DMS53 treated with DMSO at 0.1 percent for 48 hours (cell line): ENCODE results near the gene CDH10.

ENCODE experiments used
- DNase-seq: peaks from one replicate; lab custom pipeline; 2025; ENCODE audit not compliant: unreplicated experiment; lab: John Stamatoyannopoulos, UW

CDH10 gene

DNA sequence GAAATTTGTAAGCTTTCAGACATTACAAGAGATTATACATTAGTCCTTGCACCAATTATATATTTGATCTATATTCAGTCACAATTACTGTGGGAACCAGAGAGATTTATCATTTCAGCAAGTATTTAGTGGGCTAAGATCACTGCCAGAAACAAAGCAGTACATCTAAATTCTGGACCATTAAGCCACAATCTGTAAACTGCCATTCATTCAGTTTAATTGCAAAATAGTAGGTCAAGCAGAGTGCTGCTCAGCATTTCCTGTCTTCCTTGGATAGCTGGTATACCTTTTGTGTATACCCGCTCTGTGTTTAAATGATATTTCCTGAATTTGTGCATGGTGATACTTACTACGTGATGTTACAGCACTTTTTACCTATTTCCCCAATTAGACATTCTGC is 42.6 kb downstream of the CDH10 start:
- no peak for DNase-seq

DNA sequence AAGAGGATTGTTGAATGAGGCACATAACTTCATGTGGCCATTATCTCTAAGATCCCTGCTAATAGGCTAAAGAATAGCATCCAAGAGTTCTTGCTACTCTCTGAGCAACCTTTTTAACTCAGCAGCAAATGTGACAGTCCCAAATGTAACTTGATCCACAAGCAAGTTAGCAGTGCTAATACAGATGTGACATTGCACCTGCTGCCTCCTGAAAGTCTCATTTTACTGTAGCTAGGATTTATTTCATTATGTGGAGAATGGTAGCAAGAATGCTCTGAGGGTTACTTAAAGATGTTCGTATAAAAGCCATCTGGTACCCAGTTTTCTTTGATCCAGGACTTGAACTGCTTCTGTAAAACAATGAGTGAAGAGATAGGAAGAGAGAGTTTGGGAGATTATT is 45.8 kb downstream of the CDH10 start:
- DNase-seq: peak; percentile 35

DNA sequence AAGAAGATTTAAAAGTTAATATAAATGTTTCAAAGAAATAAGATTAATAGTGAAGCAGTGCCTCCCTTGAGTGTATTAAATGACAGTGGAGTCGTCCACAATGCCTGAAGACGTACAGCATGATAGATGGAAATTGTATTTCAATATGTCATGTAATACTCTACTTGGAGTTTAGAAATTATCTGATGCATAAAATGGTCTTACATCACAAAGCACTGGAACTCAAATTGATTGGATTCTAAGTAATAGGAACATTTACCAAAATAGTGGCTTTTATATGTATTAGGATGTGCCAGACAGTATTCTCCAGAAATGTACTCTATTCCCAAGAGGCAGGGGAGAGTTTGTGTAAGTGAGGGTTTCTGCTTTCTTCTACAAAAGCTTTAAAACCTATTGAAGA is 49.4 kb downstream of the CDH10 start:
- DNase-seq: no peak

DNA sequence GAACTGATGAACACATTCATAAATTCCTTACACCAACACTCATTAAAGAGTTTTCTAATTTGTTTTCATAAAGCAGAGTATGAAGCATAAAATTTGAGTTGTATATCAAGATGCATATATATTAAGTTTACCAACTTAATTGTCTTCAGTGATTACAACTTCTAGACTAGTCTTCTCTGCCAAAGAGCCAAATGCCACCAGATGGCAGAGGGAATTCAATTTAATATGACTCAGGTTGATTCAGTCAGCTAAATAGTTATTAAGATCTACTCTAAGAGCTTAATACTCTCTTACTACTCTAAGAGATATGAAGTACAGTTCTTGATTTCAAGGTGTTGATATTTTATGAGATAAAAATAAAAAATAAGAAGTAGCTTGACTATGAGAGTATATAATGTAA is 53.4 kb downstream of the CDH10 start:
- no peak for DNase-seq

DNA sequence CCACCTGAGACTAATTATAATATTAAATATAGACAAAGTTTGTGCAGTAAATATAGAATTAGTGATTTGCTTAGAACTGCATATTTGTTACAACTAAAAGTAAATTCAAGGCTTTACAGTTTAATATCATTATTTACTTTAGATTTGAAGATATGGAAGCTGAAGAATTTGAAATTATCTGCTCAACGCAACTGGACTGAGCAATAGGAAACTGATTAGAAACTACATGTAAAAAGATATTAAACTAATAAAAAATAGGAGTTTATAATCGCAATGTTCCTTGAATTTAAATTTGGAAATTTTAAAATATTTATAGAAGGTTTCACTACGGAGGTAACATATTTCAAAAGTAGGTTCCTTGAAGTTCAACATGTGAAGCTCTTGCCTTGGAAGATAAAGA is 55.2 kb downstream of the CDH10 start:
- no peak for DNase-seq

DNA sequence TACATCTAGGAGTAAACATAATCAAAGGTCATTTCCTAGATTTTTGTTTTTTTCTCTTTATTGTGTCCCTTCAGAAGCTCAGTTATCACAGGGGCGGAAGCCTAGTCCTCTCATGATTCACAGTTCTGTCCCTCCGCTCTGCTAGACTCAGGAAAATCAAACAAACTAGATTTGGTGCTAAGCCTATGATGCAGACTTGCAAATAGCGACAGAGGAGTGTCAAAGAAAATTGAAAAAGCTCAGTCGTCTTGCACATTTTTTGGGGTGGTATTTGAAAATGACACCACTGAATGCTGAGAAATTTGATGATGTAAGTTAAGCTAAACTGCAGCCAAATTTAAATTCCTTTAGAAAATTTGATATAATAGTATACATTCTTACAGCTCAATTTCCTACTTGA is 59.0 kb downstream of the CDH10 start:
- no peak for DNase-seq

DNA sequence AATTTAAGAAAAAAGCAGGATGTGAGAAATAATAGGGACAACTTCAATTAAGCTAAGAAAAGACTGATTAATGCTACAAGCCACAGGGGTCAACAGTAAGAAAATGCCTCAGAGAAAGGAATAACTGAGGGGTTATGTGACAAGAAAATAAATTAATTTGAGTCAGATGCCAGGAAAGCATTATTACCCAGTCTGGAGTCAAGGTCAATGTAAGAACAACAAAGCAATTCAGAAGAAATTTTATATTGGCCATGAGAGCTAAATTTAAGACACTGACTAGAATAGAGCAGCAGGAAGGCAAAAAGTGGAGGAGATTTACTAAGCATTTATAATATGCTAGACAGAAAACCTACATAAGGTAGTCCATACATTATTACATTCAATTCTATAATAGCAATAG is 73.5 kb downstream of the CDH10 start:
- DNase-seq: no peak

DNA sequence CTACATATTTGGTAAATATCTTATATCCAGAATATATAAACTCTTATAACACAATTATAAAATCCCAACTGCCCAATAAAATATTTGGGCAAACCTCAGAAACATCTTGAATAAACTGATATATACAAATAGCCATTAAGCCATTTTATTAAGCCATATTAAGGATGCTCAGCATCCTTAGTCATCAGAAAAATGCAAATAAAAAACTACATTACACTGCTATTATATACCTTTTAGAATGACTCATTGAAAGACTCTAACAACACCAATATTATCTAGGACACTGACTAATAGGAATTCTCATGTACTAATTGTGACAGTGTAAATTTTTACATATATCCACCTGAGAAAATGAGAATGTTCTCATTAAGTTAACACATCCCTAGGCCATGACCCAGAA is 77.8 kb downstream of the CDH10 start:
- no peak for DNase-seq

DNA sequence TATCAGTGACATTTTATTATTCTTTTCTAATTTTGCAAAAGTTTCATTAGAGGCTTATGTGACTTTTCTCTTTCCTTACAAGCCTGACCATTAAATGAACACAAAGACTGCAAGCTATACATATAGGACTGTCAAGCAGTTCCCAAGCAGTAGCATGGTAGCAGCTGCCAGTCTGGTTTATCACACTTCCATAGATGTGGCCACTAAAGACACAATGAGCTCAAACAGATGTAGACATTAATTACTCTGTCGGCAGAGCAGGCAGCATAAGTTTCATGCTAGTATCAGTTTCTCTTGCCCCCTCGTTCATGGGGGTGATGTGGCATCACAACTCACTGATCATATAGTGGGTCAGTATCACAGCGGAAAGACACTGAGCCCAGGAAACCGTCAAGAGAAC is 89.5 kb downstream of the CDH10 start:
- no peak for DNase-seq

DNA sequence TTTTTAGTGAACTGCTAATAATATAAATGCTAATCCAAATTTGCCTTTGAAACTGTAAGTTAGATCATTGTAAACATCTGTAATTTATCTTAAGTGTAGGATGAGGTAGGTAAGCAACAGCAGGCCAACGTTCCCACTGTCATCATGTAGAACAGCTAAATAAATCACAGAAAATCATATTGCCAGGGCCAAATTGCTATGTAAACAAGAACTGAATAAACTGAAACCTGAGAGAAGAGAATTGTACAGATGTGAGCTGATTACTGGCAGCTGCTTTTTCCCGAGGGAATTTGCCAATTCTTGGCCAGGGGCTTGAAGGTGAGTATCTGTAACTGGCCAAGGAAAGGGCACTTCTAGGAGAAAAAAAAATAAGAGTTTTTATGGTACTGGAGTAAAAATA is 97.6 kb downstream of the CDH10 start:
- peak; percentile 72 for DNase-seq

DNA sequence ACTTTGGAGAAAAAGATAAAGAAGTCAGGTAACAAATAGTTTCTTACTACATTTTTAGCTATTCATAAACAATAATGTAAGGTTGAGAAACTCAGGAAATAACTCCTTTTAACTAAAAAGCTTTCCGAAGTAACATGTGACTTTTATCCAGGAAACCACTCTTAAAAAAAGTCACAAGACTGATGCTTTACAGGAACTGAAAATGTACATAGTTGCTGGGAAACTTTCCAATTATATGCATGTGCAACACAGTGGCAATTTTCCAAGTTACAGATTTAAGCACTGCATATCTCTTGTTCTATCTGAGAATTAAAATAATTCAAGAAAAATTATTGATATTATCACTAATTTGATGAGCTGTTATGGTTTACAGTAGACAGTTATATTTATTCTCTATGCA is 105.2 kb downstream of the CDH10 start:
- DNase-seq: no peak

DNA sequence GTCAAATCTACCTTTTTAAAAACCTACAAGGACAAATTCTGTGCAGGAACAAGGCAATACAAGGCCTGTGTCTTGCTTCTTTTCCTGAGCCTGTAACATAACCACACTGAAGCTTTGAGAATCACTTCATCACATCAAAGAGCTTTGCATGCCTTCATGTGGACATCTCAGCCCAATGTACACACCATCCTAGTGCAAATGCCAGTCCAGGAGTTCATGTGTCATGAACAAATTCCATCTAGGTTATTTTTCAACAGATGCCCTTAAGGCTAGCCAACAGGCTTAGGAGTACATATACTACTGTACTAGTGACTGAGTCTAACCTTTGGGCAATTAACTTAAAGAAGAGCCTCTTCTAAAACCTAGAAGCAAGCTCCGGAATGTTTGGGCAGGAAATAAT is 106.4 kb downstream of the CDH10 start:
- no peak for DNase-seq

DNA sequence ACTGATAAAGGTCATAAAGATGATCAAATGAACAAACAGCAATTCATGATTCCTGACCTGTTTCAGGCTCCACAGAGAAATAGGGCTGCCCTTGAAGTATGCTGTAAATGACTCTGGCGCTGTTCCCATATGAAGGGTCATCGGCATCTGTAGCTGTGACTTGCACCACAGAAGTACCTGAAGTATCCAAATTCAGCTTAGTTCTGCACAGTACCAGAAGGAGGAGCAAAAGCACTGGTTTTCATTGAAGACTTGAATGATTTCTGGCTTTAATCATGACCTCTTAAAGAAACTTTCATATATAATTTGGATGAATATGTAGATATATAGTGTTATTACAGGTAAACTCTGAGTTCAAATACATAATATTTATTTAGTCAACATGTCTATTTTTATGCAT is 109.1 kb downstream of the CDH10 start:
- no peak for DNase-seq

DNA sequence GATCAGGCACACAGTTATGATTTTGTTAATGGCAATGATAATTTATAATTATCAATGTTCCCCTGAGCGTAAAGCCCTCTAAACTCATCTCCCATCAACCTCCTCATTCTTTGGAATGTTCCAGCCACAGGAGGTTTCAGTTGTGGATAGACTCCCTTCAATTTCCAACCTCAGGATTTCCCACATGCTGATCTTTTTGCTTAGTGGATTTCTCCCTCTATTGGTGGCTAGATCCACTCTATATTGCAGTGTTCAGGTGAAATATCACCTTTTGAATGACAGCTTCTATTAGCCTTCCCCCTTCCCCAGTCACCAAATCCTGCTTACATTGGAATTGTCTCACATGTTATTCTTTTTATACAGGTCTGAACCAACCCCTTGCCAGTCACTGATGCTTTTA is 113.9 kb downstream of the CDH10 start:
- DNase-seq: no peak

DNA sequence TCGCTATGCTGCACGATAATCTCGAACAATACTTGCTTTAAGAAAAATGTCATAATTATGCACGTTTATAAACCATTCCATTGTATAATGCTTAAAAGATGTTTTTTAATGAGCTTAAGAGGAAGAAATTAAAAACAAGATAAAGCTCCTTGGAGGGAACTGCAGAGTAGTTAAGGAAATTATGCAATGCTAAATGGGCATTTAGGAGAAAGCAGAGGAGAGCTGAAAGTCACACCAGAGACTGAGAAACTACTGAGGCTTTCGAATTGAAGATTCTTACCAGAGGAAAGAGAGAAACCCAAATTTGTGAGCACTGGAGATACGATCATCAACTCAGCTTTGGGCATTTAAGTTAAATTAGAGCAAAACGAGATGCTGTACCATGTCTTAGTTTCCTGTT is 119.4 kb downstream of the CDH10 start:
- no peak for DNase-seq

DNA sequence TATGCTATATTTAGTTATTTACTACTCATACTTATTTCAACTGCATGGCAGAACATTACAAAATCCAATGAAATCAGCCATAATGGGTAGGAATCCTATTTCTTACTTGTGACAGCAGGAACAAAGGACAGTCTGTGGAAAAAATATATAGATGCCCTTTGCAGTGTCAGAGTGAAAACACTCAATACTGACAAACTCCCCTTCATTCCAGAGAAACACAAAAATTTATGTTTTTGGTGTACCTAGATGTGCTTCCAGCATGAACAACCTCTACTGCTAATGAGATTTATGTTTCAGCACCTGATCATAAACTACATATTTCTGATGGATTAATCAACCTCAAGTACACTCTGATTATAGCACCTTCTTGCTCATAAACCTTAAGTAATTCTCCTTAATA is 132.4 kb downstream of the CDH10 start:
- no peak for DNase-seq

DNA sequence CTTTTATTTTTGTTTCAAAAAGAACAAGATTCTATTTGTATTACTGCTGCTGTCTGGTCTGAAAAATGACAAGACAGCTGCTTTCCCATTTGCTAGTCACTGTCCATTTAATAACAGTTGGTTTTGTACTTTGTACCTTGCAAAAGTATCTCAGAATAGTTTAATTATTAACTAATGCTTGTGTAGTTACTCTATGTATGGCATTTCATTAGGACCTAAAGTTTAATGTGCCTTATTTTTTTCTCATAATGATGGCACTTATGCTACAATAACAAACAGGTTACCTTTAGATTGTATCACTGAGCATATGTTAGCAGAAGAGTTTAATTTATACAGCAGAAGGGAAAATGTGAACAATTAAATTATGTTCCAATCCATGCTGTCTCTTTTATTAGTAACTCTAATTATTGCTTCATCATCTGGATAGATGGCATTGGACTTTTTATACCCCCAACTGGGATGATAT is 134.2 kb downstream of the CDH10 start:
- peak; percentile 96 for DNase-seq

DNA sequence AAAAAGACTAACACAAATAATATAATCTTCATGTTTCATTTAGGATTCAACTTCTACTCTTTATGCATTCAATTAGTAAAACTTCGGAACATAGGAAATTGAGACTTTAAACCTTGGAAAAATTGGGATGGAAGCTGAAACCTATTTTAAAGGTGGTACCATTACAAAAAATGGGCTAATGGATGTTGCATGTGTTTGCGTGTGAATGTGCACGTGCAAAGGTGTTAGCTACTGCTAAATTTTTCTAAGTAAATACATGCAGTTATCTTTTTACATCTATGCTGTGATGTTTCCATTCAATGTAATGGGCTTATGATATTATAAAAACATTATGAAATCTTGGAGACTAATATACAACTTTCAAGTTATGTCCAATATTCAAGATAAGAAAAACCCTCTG is 134.8 kb downstream of the CDH10 start:
- peak; percentile 57 for DNase-seq

DNA sequence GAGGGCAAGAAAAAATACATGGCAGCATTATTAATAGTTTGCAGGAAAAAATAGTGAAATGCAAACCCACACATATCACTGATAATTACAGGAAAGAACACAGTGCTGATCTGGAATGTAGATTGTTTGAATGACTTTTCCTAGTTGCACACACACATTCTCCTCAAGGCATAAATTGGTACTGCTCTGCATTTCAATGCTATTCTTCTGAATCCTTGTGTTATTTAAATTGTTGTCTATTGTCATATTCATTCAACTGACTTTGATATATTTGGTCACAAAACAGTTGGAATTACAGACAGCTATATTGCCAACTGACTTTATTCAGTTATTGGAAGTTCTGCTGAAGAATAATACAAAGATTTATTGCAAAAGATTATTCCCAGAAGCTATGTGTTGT is 139.5 kb downstream of the CDH10 start:
- DNase-seq: no peak

DNA sequence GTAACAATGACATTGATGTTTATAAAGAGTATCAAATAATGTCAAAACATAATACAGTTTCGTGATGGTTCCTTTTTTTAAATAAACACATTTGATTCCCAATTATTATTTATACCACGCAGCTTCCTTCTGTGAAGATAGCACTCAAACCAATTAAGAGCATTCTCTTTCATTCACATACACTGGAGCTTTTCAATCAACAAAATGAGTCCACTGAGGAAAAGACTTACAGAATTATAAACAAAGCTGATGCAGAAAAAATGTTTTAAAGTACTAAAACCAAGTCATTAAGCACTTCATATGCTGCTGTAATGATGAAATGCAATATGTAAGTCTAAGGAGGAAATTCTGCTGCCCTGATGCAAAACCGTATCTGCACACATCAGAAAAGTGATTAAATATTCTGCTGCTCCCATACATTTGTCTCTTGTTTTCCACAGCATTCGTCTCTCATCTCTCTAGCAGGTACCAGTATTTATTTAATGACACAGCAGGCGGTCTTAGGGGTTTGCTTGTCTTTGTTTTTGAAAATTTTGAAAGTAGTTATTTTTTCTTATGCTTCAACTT is 147.1 kb downstream of the CDH10 start:
- no peak for DNase-seq

DNA sequence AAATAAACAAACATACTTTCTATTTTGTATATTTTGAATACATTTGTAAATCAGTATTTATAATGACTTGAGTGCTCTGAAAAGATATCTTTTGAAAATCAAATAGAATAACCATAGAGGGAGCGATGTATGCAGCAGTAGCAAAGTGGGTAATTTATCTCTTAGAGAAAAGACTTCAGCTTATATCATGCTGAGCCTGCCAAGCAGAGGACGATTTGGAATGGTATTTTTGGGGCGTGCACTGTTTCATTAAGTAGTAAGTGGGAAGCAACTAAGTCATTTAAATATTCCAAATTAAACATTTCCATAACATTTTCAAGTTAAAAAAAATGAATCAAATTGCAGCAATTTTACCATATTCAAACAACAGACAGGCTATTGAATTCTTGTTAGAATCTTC is 147.6 kb downstream of the CDH10 start:
- DNase-seq: no peak

DNA sequence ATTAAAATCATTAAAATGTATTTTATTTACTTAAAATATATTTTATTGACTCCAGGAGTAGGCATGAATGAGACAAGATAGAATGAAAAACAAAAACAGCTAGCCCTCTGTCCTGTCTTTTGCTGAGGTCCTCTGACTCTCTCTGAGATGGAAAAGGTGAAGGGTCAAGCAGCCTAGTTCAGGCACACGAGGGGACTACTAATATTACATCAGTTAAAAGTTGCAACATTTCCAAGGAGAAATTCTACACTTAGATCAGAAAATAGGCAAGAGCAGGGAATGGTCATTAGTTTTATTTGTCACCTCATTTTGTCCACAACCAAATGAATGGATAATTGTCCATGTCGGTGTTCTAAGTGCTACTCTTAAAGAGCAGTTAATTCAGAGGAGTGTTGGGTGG is 148.5 kb downstream of the CDH10 start:
- DNase-seq: no peak

DNA sequence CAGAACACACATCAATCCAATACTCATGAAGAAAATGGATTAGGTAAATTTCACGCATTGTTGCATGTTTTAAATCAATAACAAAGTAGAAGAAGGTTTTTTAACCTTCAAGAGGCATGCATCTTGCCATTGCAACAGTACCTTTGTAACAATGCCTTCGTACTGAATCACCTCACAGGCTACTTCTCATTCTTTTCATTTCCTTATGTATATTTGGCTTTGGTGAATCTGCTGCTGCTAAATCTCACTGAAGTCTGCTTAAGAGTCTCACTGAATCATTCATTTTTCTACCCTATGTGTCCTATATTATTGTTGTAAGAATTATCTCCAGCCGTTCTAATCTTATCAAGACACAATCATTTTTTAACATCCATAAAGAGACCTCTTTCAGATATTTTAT is 152.5 kb downstream of the CDH10 start:
- DNase-seq: no peak

DNA sequence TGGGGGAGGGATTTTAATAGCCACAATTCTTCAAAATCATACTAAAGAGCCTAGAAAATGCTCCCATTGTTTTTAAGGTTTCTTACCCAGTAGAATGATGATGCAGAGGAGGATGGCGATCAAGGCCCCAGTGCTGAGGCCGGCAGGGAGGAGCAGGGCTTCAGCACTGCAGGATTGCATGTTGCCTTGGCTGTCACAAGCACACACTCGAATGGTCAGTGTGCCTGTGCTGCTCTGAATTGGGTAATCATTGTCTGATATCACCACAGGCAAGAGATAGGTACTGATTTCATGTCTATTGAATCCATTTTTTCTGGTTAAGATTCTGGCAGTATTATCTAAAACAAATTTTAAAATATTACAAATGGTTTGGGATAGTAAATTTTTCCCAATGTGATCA is 153.3 kb downstream of the CDH10 start:
- no peak for DNase-seq
